ENCODE results near the gene CNTNAP2.

Gene CNTNAP2

GRCh38 chr7:148079206-148080080 is 1962.8 kb downstream of the CNTNAP2 start:
- no peak for DNase-seq

GRCh38 chr7:148083448-148083847 is 1966.8 kb downstream of the CNTNAP2 start:
- no peak for DNase-seq

- DNase-seq: peak; percentile 46 to 62
Measured at GRCh38 chr7:148084138-148084537, 1967.5 kb downstream of the CNTNAP2 start.

GRCh38 chr7:148091882-148092281 is 1975.3 kb downstream of the CNTNAP2 start:
- DNase-seq: no peak

- DNase-seq: no peak
Measured at GRCh38 chr7:148093375-148094166, 1977.0 kb downstream of the CNTNAP2 start.

- DNase-seq: no peak
Measured at GRCh38 chr7:148095066-148095465, 1978.5 kb downstream of the CNTNAP2 start.

- DNase-seq: no peak
Measured at GRCh38 chr7:148104136-148104716, 1987.6 kb downstream of the CNTNAP2 start.

- no peak for DNase-seq
Measured at GRCh38 chr7:148104924-148105323, 1988.3 kb downstream of the CNTNAP2 start.

- DNase-seq: no peak
Measured at GRCh38 chr7:148105853-148106252, 1989.3 kb downstream of the CNTNAP2 start.

GRCh38 chr7:148107443-148108127 is 1991.0 kb downstream of the CNTNAP2 start:
- no peak for DNase-seq

GRCh38 chr7:148108381-148108780 is 1991.8 kb downstream of the CNTNAP2 start:
- no peak for DNase-seq

- DNase-seq: no peak
Measured at GRCh38 chr7:148110097-148110868, 1993.7 kb downstream of the CNTNAP2 start.

- no peak for DNase-seq
Measured at GRCh38 chr7:148114804-148115203, 1998.2 kb downstream of the CNTNAP2 start.

- no peak for DNase-seq
Measured at GRCh38 chr7:148115308-148115707, 1998.7 kb downstream of the CNTNAP2 start.

GRCh38 chr7:148116195-148116594 is 1999.6 kb downstream of the CNTNAP2 start:
- DNase-seq: no peak

GRCh38 chr7:148116829-148117403 is 2000.3 kb downstream of the CNTNAP2 start:
- DNase-seq: no peak

GRCh38 chr7:148118371-148118770 is 2001.8 kb downstream of the CNTNAP2 start:
- no peak for DNase-seq

- no peak for DNase-seq
Measured at GRCh38 chr7:148121401-148121800, 2004.8 kb downstream of the CNTNAP2 start.

- no peak for DNase-seq
Measured at GRCh38 chr7:148121847-148122246, 2005.2 kb downstream of the CNTNAP2 start.

- DNase-seq: no peak
Measured at GRCh38 chr7:148124477-148124876, 2007.9 kb downstream of the CNTNAP2 start.

GRCh38 chr7:148127374-148127773 is 2010.8 kb downstream of the CNTNAP2 start:
- DNase-seq: no peak

GRCh38 chr7:148129023-148129422 is 2012.4 kb downstream of the CNTNAP2 start:
- no peak for DNase-seq

Data from NCI-H1930 (cell line).